Left lung (tissue), 10 donors: ENCODE measurements around the gene HORMAD1. TPM values are rescaled to one million over a fixed set of nuclear protein-coding genes. Genes with fewer than 3 reads are reported as not detected.

ENCODE experiments used
- ATAC-seq: fragments of 200-7000 bp; cut with Tn5 transposase; one replicate; pipeline ENCODE4 v1.9.1; 2020; ENCODE audit warnings: moderate library complexity
- DNase-seq, 4 donors: peaks; one replicate each; pipeline ENCODE4 v3.0.0-alpha.2; 2013 to 2020
- H3K27ac ChIP-seq, 2 donors: fragments of 200-600 bp; sonication (generic) in 1 of 2; one replicate each; pipeline versions ENCODE4 v1.5.0 to v1.8.0; 2020 to 2021
- H3K27me3 ChIP-seq, 2 donors: fragments of 200-600 bp; sonication (generic) in 1 of 2; one replicate each; pipeline versions ENCODE4 v1.5.0 to v1.8.0; 2020 to 2021
- H3K36me3 ChIP-seq, 2 donors: fragments of 200-600 bp; sonication (generic) in 1 of 2; one replicate each; pipeline versions ENCODE4 v1.5.0 to v1.8.0; 2020 to 2021
- H3K4me1 ChIP-seq, 2 donors: fragments of 200-600 bp; one replicate each; pipeline ENCODE4 v1.8.0; 2021
- H3K4me3 ChIP-seq, 2 donors: fragments of 200-600 bp; sonication (generic) in 1 of 2; one replicate each; pipeline versions ENCODE4 v1.5.0 to v1.8.0; 2020 to 2021; ENCODE audit warnings: mild to moderate bottlenecking in 1 of 2
- H3K9me3 ChIP-seq, 2 donors: fragments of 200-600 bp; sonication (generic) in 1 of 2; one replicate each; pipeline versions ENCODE4 v1.5.0 to v1.8.0; 2020 to 2021
- CTCF ChIP-seq, 2 donors: fragments of 200-600 bp; sonication (generic) in 1 of 2; IDR thresholded peaks; one replicate each; pipeline versions ENCODE4 v1.5.0 to v1.8.0; 2021; ENCODE audit warnings: antibody characterized with exemption in 2 of 2
- intact Hi-C, 2 donors: fragments of 100-400 bp; cut with DNase I; formaldehyde crosslinking; loops; one replicate each; pipeline versions ENCODE4 v1.11.2 to v1.14.2; 2022
- polyA plus RNA-seq, 6 donors: library from polyadenylated mRNA; unstranded; fragments of 120-200 nt; gene quantifications; one replicate each; pipeline ENCODE4 v1.2.1, GENCODE V29; 2013; ENCODE audit not compliant: insufficient read length in 6 of 6
- total RNA-seq, 2 donors: library from RNA; stranded (reverse); fragmentation: NEBNext Ultra II Directional; extraction: Animal tissue kit (Norgen Biotek cat#: 25700); gene quantifications; one replicate each; pipeline ENCODE4 v1.2.1, GENCODE V29; 2021
- donor health status: DM: no; HTN: yes; CAD: no.
- donor health status: DM: no; HTN: no; CAD: no.

HORMAD1 gene
- total and polyA plus RNA-seq, 8 donors, result 0.15 to 2.5 (median 0.38) TPM; not detected in 3

- Histone ChIP-seq H3K4me3 (no peak overlapping the region), H3K27me3 (no peaks in the 10 kb centered on the region), H3K27ac (no peak overlapping the region), H3K36me3 (peaks cover 7 to 35% of the 10 kb centered on the region in 2 donors), H3K4me1 (peaks cover 0 to 6% of the 10 kb centered on the region in 2 donors), H3K9me3 (no peaks in the 10 kb centered on the region)
- intact Hi-C loops, result no loop called here
- ATAC-seq (no peak), DNase-seq (no peak)
- no peak for TF ChIP-seq CTCF (IDR thresholded peaks at IDR 0.05)
Measured at GRCh38 chr1:150688763-150689162, 31.9 kb downstream of the HORMAD1 start.

GRCh38 chr1:150686275-150686674 lies 34.4 kb downstream of the HORMAD1 start:
- DNase-seq (no peak), ATAC-seq (no peak)
- Histone ChIP-seq H3K4me1 (no peaks in the 10 kb centered on the region), H3K27me3 (no peaks in the 10 kb centered on the region), H3K4me3 (no peak overlapping the region), H3K27ac (no peak overlapping the region), H3K36me3 (peaks cover 0 to 22% of the 10 kb centered on the region in 2 donors), H3K9me3 (no peaks in the 10 kb centered on the region)
- no peak for TF ChIP-seq CTCF (IDR thresholded peaks at IDR 0.05)
- intact Hi-C loops, result no loop called here

- H3K27me3 ChIP-seq, result no peaks in the 10 kb centered on the region
- no peak overlapping the region for H3K27ac ChIP-seq
- peaks cover 0 to 19% of the 10 kb centered on the region in 2 donors for H3K36me3 ChIP-seq
- no peak overlapping the region for H3K4me3 ChIP-seq
- ATAC-seq (no peak), DNase-seq (no peak)
- TF ChIP-seq CTCF (IDR thresholded peaks at IDR 0.05), result no peak
- no peaks in the 10 kb centered on the region for H3K4me1 ChIP-seq
- H3K9me3 ChIP-seq, result no peaks in the 10 kb centered on the region
- intact Hi-C loops, result no loop called here
Measured at GRCh38 chr1:150683914-150684313, 36.8 kb downstream of the HORMAD1 start.

GRCh38 chr1:150678988-150679387 lies 41.7 kb downstream of the HORMAD1 start:
- no peak for TF ChIP-seq CTCF (IDR thresholded peaks at IDR 0.05)
- intact Hi-C loops, result no loop called here

GRCh38 chr1:150674881-150675280 lies 45.8 kb downstream of the HORMAD1 start:
- Histone ChIP-seq H3K27ac (no peak overlapping the region), H3K9me3 (no peaks in the 10 kb centered on the region), H3K4me3 (no peak overlapping the region), H3K27me3 (no peaks in the 10 kb centered on the region), H3K36me3 (no peaks in the 10 kb centered on the region), H3K4me1 (no peaks in the 10 kb centered on the region)
- DNase-seq (no peak), ATAC-seq (no peak)
- TF ChIP-seq CTCF (IDR thresholded peaks at IDR 0.05), result no peak
- intact Hi-C loops, result no loop called here

More at GRCh38 chr1:150678988-150679387, 41.7 kb downstream of the HORMAD1 start:
- Histone ChIP-seq H3K27me3 (no peaks in the 10 kb centered on the region), H3K4me3 (no peak overlapping the region), H3K9me3 (no peaks in the 10 kb centered on the region), H3K4me1 (no peaks in the 10 kb centered on the region), H3K36me3 (peaks cover 0 to 3% of the 10 kb centered on the region in 2 donors), H3K27ac (no peak overlapping the region)
- ATAC-seq (no peak), DNase-seq (no peak)
